OCI-LY3 (cell line): ENCODE measurements around the gene SCNN1A.

Source experiments
- H2AFZ ChIP-seq: fragments of 200-600, 300-600 bp; shearing (Covaris generic); 2 replicates; pipeline ENCODE4 v1.6.0; 2014; ENCODE audit warnings: antibody characterized with exemption, low read depth, low read length
- H3K27ac ChIP-seq: fragments of 200-600, 300-600 bp; sonication (generic); 2 replicates; pipeline ENCODE4 v1.5.1; 2014; ENCODE audit warnings: mild to moderate bottlenecking, low read length, moderate library complexity, mixed read lengths
- H3K27me3 ChIP-seq: fragments of 200-600, 300-600 bp; sonication (generic); 2 replicates; pipeline ENCODE4 v1.6.1; 2014; ENCODE audit warnings: low read depth, low read length, mixed read lengths
- H3K36me3 ChIP-seq: fragments of 200-600, 300-600 bp; sonication (generic); replicated peaks from 2 replicates; pipeline ENCODE3; 2014; ENCODE audit warnings: low read depth, low read length, mixed read lengths
- H3K4me1 ChIP-seq: fragments of 300-600, 200-600 bp; sonication (generic); 2 replicates; pipeline ENCODE4 v1.6.1; 2014; ENCODE audit warnings: low read length, mixed read lengths
- H3K4me2 ChIP-seq: fragments of 200-600, 300-600 bp; sonication (generic); 2 replicates; pipeline ENCODE4 v1.6.1; 2014; ENCODE audit warnings: low read length, mixed read lengths
- H3K4me3 ChIP-seq: fragments of 300-600, 200-600 bp; sonication (generic); 2 replicates; pipeline ENCODE4 v1.5.1; 2014; ENCODE audit warnings: antibody characterized with exemption, mild to moderate bottlenecking, low read length, moderate library complexity
- H3K79me2 ChIP-seq: fragments of 300-600, 200-600 bp; shearing (Covaris generic); 2 replicates; pipeline ENCODE4 v1.6.1; 2014; ENCODE audit warnings: mild to moderate bottlenecking, low read length, mixed read lengths
- H3K9ac ChIP-seq: fragments of 300-600, 200-600 bp; shearing (Covaris generic); 2 replicates; pipeline ENCODE4 v1.6.0; 2014; ENCODE audit warnings: mild to moderate bottlenecking, low read length, moderate library complexity
- H3K9me3 ChIP-seq: fragments of 200-600, 300-600 bp; shearing (Covaris generic); 2 replicates; pipeline ENCODE4 v1.6.1; 2014; ENCODE audit warnings: low read length, mixed read lengths; ENCODE audit not compliant: insufficient read depth
- H4K20me1 ChIP-seq: fragments of 200-600, 300-600 bp; sonication (generic); 2 replicates; pipeline ENCODE4 v1.6.1; 2016; ENCODE audit warnings: low read length, mixed read lengths; ENCODE audit not compliant: insufficient read depth
- CTCF ChIP-seq: fragments of 200-600, 300-600 bp; sonication (generic); IDR thresholded peaks from 2 replicates; pipeline ENCODE4 v1.5.1; 2014; ENCODE audit warnings: antibody characterized with exemption, low read length, low read depth
- EZH2phosphoT487 ChIP-seq: fragments of 200-600 bp; shearing (Covaris generic); IDR thresholded peaks from 2 replicates; pipeline ENCODE4 v1.6.1; 2018; ENCODE audit warnings: antibody characterized with exemption, mixed run types, low read depth

The SCNN1A gene

GRCh38 chr12:6377667-6377994 lies 2.3 kb upstream of the SCNN1A start:
- no peak overlapping the region for H3K9ac ChIP-seq
- no peak overlapping the region for H3K4me2 ChIP-seq
- H3K27ac ChIP-seq = no peak overlapping the region
- TF ChIP-seq CTCF (no peak), EZH2phosphoT487 (no peak)
- H3K79me2 ChIP-seq = no peaks in the 10 kb centered on the region
- H3K4me3 ChIP-seq = no peak overlapping the region
- H2AFZ ChIP-seq = no peak overlapping the region
- H3K27me3 ChIP-seq = peaks cover 54% of the 10 kb centered on the region
- peaks cover 5% of the 10 kb centered on the region; the same call in 1 of the 2 replicates for H3K4me1 ChIP-seq
- H3K9me3 ChIP-seq = no peaks in the 10 kb centered on the region
- no peaks in the 10 kb centered on the region for H3K36me3 ChIP-seq
- H4K20me1 ChIP-seq = no peaks in the 10 kb centered on the region

GRCh38 chr12:6376870-6377666 lies 1.7 kb upstream of the SCNN1A start:
- no peak overlapping the region for H3K4me3 ChIP-seq
- no peak overlapping the region for H3K27ac ChIP-seq
- H3K36me3 ChIP-seq = no peaks in the 10 kb centered on the region
- H3K9ac ChIP-seq = no peak overlapping the region
- no peak for TF ChIP-seq EZH2phosphoT487
- TF ChIP-seq CTCF = no peak
- no peaks in the 10 kb centered on the region for H3K79me2 ChIP-seq
- H3K4me1 ChIP-seq = peaks cover 5% of the 10 kb centered on the region; the same call in 1 of the 2 replicates
- H4K20me1 ChIP-seq = no peaks in the 10 kb centered on the region
- no peak overlapping the region for H2AFZ ChIP-seq
- no peaks in the 10 kb centered on the region for H3K9me3 ChIP-seq
- H3K27me3 ChIP-seq = peaks cover 48% of the 10 kb centered on the region
- H3K4me2 ChIP-seq = no peak overlapping the region

GRCh38 chr12:6376079-6376869 lies 911 bp upstream of the SCNN1A start:
- TF ChIP-seq CTCF (no peak), EZH2phosphoT487 (no peak)
- H3K9ac ChIP-seq = no peak overlapping the region

GRCh38 chr12:6374786-6375160 lies 590 bp downstream of the SCNN1A start:
- no peak overlapping the region for H3K4me3 ChIP-seq
- H3K36me3 ChIP-seq = no peaks in the 10 kb centered on the region
- H3K27me3 ChIP-seq = peaks cover 42% of the 10 kb centered on the region
- no peak overlapping the region for H3K9ac ChIP-seq
- H3K27ac ChIP-seq = no peak overlapping the region
- H3K9me3 ChIP-seq = no peaks in the 10 kb centered on the region
- no peak for TF ChIP-seq CTCF
- TF ChIP-seq EZH2phosphoT487 = no peak
- no peak overlapping the region for H2AFZ ChIP-seq
- no peaks in the 10 kb centered on the region for H3K79me2 ChIP-seq
- H3K4me1 ChIP-seq = peaks cover 5% of the 10 kb centered on the region; the same call in 1 of the 2 replicates
- no peaks in the 10 kb centered on the region for H4K20me1 ChIP-seq
- H3K4me2 ChIP-seq = no peak overlapping the region

More at GRCh38 chr12:6376079-6376869, 911 bp upstream of the SCNN1A start:
- Histone ChIP-seq H3K4me1 (peaks cover 5% of the 10 kb centered on the region; the same call in 1 of the 2 replicates), H2AFZ (no peak overlapping the region), H3K27ac (no peak overlapping the region), H3K27me3 (peaks cover 45% of the 10 kb centered on the region), H4K20me1 (no peaks in the 10 kb centered on the region), H3K4me2 (no peak overlapping the region), H3K4me3 (no peak overlapping the region), H3K36me3 (no peaks in the 10 kb centered on the region), H3K9me3 (no peaks in the 10 kb centered on the region), H3K79me2 (no peaks in the 10 kb centered on the region)
